ENCODE data around the gene C16orf92. TPM values are rescaled to one million over a fixed set of nuclear protein-coding genes. Genes with fewer than 3 reads are reported as not detected.

The C16orf92 gene
- total RNA-seq, 1 experiment from 2014 or later, result not detected

DNA sequence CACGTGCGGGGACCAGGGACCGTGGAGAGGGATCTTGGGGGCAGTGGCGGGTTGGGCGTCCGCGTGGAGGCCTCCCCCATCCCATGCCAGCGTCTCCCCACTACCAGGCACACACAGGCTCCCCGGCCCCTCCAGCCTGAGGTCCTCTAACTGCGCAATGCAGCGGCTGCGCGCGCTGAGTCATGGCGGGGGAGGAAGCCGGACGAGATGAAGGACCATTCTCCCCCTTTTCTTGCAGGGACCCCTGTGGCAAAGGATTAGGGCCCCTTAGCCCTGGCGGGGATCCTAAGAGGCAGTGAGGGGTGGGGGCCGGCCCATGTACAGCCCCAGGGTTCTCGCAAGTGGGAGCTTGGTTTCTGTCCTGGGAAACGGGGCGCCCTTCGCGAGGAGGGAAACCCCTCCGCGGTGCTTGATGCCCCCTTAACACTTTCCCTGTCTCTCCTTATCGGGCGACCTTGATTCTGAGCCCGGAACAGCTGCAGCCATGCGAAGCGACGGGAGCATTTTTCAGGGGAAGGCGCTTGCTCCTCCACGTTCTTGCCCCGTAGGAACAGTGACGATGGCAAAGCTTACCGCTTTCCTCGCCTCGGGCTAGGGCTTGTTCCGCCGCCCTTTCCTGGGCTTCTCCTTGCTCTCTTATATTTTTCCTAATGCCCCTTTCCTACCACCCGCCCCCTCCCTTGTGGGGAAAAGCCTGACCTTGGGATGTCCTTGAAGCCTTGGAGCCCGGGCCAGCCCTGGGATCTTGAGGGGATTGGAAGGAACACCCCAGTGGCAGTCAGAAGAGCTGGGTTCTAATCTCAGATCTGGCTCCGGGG is 43.2 kb downstream of the C16orf92 start:
- peaks cover 28 to 50% of the 10 kb centered on the region in 2 experiments for H3K36me3 ChIP-seq (ENCODE audit: control insufficient read depth in 1 of 2, insufficient read depth in 2 of 2, low read length in 2 of 2)
- H3K4me3 ChIP-seq (replicated peaks in 1 of 2; ENCODE audit: low read depth in 1 of 2, low read length in 2 of 2), result peak overlapping the region; percentile 98
- ATAC-seq (peak; percentile 4), DNase-seq (ENCODE audit: low read depth, low spot score) (no peak)
- peaks cover 61% of the 10 kb centered on the region for H3K79me2 ChIP-seq (ENCODE audit: insufficient read depth, low read length)
- no peaks in the 10 kb centered on the region for H3K9me2 ChIP-seq (ENCODE audit: insufficient read depth)
- no peaks in the 10 kb centered on the region for H3K27me3 ChIP-seq (ENCODE audit: insufficient read depth, low read length)
- ChIA-PET CTCF (interaction anchor here (1.1 to 4.4 kb wide), 3 partner anchors 9 to 26 kb away, joined by 4 to 28 read pairs (median 10); partner anchors contain the start of genes PPP4C and TBX6), RAD21 (ENCODE audit: low non-redundant PET in 1 of 2, low total read pairs in 2 of 2, uncharacterized antibody in 2 of 2, unreplicated experiment in 2 of 2) (no interaction called here), POLR2A (interaction anchor here (1.2 to 2.7 kb wide), 5 partner anchors 8 to 24 kb away, joined by 4 to 13 read pairs (median 11); partner anchors contain the start of gene TBX6)
- TF ChIP-seq EZH2phosphoT487 (IDR thresholded peaks at IDR 0.05; ENCODE audit: borderline replicate concordance) (no peak), POLR2AphosphoS5 (IDR thresholded peaks at IDR 0.05; ENCODE audit: low read depth, low read length) (no peak; the same call in 1 of the 2 replicates)
- TF ChIP-seq, protein P1, sequence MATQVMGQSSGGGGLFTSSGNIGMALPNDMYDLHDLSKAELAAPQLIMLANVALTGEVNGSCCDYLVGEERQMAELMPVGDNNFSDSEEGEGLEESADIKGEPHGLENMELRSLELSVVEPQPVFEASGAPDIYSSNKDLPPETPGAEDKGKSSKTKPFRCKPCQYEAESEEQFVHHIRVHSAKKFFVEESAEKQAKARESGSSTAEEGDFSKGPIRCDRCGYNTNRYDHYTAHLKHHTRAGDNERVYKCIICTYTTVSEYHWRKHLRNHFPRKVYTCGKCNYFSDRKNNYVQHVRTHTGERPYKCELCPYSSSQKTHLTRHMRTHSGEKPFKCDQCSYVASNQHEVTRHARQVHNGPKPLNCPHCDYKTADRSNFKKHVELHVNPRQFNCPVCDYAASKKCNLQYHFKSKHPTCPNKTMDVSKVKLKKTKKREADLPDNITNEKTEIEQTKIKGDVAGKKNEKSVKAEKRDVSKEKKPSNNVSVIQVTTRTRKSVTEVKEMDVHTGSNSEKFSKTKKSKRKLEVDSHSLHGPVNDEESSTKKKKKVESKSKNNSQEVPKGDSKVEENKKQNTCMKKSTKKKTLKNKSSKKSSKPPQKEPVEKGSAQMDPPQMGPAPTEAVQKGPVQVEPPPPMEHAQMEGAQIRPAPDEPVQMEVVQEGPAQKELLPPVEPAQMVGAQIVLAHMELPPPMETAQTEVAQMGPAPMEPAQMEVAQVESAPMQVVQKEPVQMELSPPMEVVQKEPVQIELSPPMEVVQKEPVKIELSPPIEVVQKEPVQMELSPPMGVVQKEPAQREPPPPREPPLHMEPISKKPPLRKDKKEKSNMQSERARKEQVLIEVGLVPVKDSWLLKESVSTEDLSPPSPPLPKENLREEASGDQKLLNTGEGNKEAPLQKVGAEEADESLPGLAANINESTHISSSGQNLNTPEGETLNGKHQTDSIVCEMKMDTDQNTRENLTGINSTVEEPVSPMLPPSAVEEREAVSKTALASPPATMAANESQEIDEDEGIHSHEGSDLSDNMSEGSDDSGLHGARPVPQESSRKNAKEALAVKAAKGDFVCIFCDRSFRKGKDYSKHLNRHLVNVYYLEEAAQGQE (IDR thresholded peaks at IDR 0.05; ENCODE audit: low read depth), result no peak
- intact Hi-C loops (cut with micrococcal nuclease), result no loop called here
- H4K20me1 ChIP-seq (ENCODE audit: insufficient read depth), result peaks cover 8% of the 10 kb centered on the region; the same call in 1 of the 2 replicates
- H3K27ac ChIP-seq (ENCODE audit: low read depth, low read length), result peak overlapping the region; percentile 100
- peaks cover 19 to 43% of the 10 kb centered on the region in 2 experiments for H3K4me1 ChIP-seq (ENCODE audit: control insufficient read depth in 1 of 2, insufficient read depth in 2 of 2, low read length in 2 of 2)
- no peak overlapping the region for H2AFZ ChIP-seq (ENCODE audit: low read depth, low read length, poor library complexity, severe bottlenecking)
- TSS peak; percentile 54 for BruUV-seq (replicated peaks)
- peak overlapping the region; percentile 99 for H3K9ac ChIP-seq (ENCODE audit: low read length)
- peak overlapping the region; percentile 95 for H3K4me2 ChIP-seq (ENCODE audit: low read length)
- no peaks in the 10 kb centered on the region for H3K9me3 ChIP-seq (ENCODE audit: control insufficient read depth in 1 of 2, insufficient read depth in 1 of 2, low read depth in 1 of 2, low read length in 2 of 2)
